Hepatocyte (in vitro differentiated cells): ENCODE measurements around the gene RANBP10.

Source experiments
- EZH2 ChIP-seq: fragments of 200-600 bp; sonication (generic); IDR thresholded peaks from 2 replicates; pipeline ENCODE4 v1.6.1; 2016; ENCODE audit warnings: antibody characterized with exemption, mild to moderate bottlenecking, borderline replicate concordance
- EZH2phosphoT487 ChIP-seq: fragments of 200-600 bp; sonication (generic); IDR thresholded peaks from one replicate; pipeline ENCODE4 v1.6.1; 2018; ENCODE audit warnings: antibody characterized with exemption, mild to moderate bottlenecking, low read depth, moderate library complexity; ENCODE audit not compliant: unreplicated experiment, severe bottlenecking
- TF ChIP-seq, protein P1 (sequence below): fragments of 200-600 bp; sonication (generic); IDR thresholded peaks from 2 replicates; pipeline ENCODE4 v1.5.1; 2016; ENCODE audit warnings: antibody characterized with exemption, mild to moderate bottlenecking; ENCODE audit not compliant: poor library complexity

- TF ChIP-seq, protein P1, sequence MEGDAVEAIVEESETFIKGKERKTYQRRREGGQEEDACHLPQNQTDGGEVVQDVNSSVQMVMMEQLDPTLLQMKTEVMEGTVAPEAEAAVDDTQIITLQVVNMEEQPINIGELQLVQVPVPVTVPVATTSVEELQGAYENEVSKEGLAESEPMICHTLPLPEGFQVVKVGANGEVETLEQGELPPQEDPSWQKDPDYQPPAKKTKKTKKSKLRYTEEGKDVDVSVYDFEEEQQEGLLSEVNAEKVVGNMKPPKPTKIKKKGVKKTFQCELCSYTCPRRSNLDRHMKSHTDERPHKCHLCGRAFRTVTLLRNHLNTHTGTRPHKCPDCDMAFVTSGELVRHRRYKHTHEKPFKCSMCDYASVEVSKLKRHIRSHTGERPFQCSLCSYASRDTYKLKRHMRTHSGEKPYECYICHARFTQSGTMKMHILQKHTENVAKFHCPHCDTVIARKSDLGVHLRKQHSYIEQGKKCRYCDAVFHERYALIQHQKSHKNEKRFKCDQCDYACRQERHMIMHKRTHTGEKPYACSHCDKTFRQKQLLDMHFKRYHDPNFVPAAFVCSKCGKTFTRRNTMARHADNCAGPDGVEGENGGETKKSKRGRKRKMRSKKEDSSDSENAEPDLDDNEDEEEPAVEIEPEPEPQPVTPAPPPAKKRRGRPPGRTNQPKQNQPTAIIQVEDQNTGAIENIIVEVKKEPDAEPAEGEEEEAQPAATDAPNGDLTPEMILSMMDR = no peak
- TF ChIP-seq EZH2 (no peak), EZH2phosphoT487 (no peak)
Measured at GRCh38 chr16:67783353-67783725, 23.0 kb downstream of the RANBP10 start.
